ENCODE results near the gene GIMAP5.

GIMAP5 gene

GRCh38 chr7:150737265-150738055, at the start of gene GIMAP5:
GIMAP5 (plus strand) TSS chr7:150737418; CDS start chr7:150740885, 3,467 bp downstream.
- no peaks in the 10 kb centered on the region for H4K20me1 ChIP-seq (ENCODE audit: insufficient read depth, low read length)
- no peaks in the 10 kb centered on the region for H3K9me2 ChIP-seq (replicated peaks; ENCODE audit: insufficient read depth, low read length)
- H3F3A ChIP-seq (ENCODE audit: insufficient read depth, low read length) = no peaks in the 10 kb centered on the region
- H3K4me1 ChIP-seq (ENCODE audit: low read length) = no peaks in the 10 kb centered on the region
- H3K27ac ChIP-seq (ENCODE audit: low read length) = no peak within 1 kb of the TSS
- DNase-seq = no peak
- H3K36me3 ChIP-seq (replicated peaks; ENCODE audit: insufficient read depth, low read length) = no peaks in the 10 kb centered on the region
- H2AFZ ChIP-seq (ENCODE audit: low read length) = peak within 1 kb of the TSS; percentile 16; the same call in 1 of the 2 replicates
- H3K9ac ChIP-seq (ENCODE audit: low read length) = no peak within 1 kb of the TSS
- H3K9me3 ChIP-seq (replicated peaks; ENCODE audit: insufficient read depth, low read length) = no peaks in the 10 kb centered on the region
- H3K4me2 ChIP-seq (ENCODE audit: low read depth, low read length) = no peak within 1 kb of the TSS; the same call in 1 of the 2 replicates
- no peaks in the 10 kb centered on the region for H3K27me3 ChIP-seq (replicated peaks; ENCODE audit: insufficient read depth, low read length)
- H3K79me2 ChIP-seq (ENCODE audit: low read length) = no peaks in the 10 kb centered on the region
- no peak within 1 kb of the TSS for H3K4me3 ChIP-seq (ENCODE audit: low read length)
- TF ChIP-seq CTCF (IDR thresholded peaks at IDR 0.05; ENCODE audit: low read length) (no peak), EZH2 (optimal IDR thresholded peaks at IDR 0.05; ENCODE audit: low read depth, low read length) (no peak), EZH2phosphoT487 (IDR thresholded peaks at IDR 0.05; ENCODE audit: low read length) (no peak)

- Histone ChIP-seq H3K27ac (ENCODE audit: low read length) (no peak overlapping the region), H3F3A (ENCODE audit: insufficient read depth, low read length) (0 out of 2 replicates have a peak, but pooled peaks cover 3% of the 10 kb centered on the region), H3K4me1 (ENCODE audit: low read length) (peaks cover 6% of the 10 kb centered on the region), H3K36me3 (replicated peaks; ENCODE audit: insufficient read depth, low read length) (no peaks in the 10 kb centered on the region), H3K79me2 (ENCODE audit: low read length) (no peaks in the 10 kb centered on the region), H3K4me3 (ENCODE audit: low read length) (no peak overlapping the region), H2AFZ (ENCODE audit: low read length) (no peak overlapping the region), H3K4me2 (ENCODE audit: low read depth, low read length) (no peak overlapping the region), H3K9ac (ENCODE audit: low read length) (no peak overlapping the region), H4K20me1 (ENCODE audit: insufficient read depth, low read length) (no peaks in the 10 kb centered on the region), H3K9me3 (replicated peaks; ENCODE audit: insufficient read depth, low read length) (no peaks in the 10 kb centered on the region), H3K9me2 (replicated peaks; ENCODE audit: insufficient read depth, low read length) (no peaks in the 10 kb centered on the region), H3K27me3 (replicated peaks; ENCODE audit: insufficient read depth, low read length) (no peaks in the 10 kb centered on the region)
- no peak for DNase-seq
- TF ChIP-seq CTCF (IDR thresholded peaks at IDR 0.05; ENCODE audit: low read length) (no peak), EZH2 (optimal IDR thresholded peaks at IDR 0.05; ENCODE audit: low read depth, low read length) (no peak)
Measured at GRCh38 chr7:150688630-150689029, 48.6 kb upstream of the GIMAP5 start.

- Histone ChIP-seq H3K27ac (ENCODE audit: low read length) (no peak overlapping the region), H3K27me3 (replicated peaks; ENCODE audit: insufficient read depth, low read length) (no peaks in the 10 kb centered on the region), H3K4me1 (ENCODE audit: low read length) (no peaks in the 10 kb centered on the region), H3K9ac (ENCODE audit: low read length) (no peak overlapping the region), H3K9me2 (replicated peaks; ENCODE audit: insufficient read depth, low read length) (no peaks in the 10 kb centered on the region), H3K36me3 (replicated peaks; ENCODE audit: insufficient read depth, low read length) (no peaks in the 10 kb centered on the region), H4K20me1 (ENCODE audit: insufficient read depth, low read length) (no peaks in the 10 kb centered on the region), H2AFZ (ENCODE audit: low read length) (no peak overlapping the region), H3K79me2 (ENCODE audit: low read length) (no peaks in the 10 kb centered on the region), H3K9me3 (replicated peaks; ENCODE audit: insufficient read depth, low read length) (no peaks in the 10 kb centered on the region), H3K4me3 (ENCODE audit: low read length) (no peak overlapping the region), H3F3A (ENCODE audit: insufficient read depth, low read length) (no peaks in the 10 kb centered on the region), H3K4me2 (ENCODE audit: low read depth, low read length) (no peak overlapping the region)
- DNase-seq = no peak
- TF ChIP-seq EZH2 (optimal IDR thresholded peaks at IDR 0.05; ENCODE audit: low read depth, low read length) = no peak
- no peak for TF ChIP-seq EZH2phosphoT487 (IDR thresholded peaks at IDR 0.05; ENCODE audit: low read length)
- TF ChIP-seq CTCF (IDR thresholded peaks at IDR 0.05; ENCODE audit: low read length) = no peak
Measured at GRCh38 chr7:150695654-150696053, 41.6 kb upstream of the GIMAP5 start.

Measured in MM.1S (cell line).